ENCODE data around the gene HES1.
"Not testable (repeated sequence)": the region's sequence is repeated elsewhere in the genome, so short reads cannot be mapped to it uniquely, and the experiment has no call there.

The HES1 gene

DNA sequence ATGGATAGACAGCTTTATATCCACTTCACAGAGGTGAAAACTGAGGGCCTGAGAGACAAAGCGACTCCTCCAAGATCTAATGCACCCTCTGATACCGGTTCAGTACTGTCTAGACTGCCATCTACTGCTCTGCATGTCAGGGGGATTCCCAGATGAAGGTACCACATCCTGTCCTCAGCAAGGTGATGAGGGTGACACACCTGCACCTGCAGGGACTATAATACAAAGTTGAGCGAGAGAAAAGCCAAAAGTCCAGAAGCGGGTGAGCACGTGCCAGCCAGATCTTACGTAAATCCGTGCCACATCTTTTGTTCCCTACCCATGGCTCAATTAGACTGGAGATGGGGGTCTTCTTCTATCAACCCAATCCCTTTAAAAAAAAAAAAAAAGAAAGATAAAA is 32.4 kb upstream of the HES1 start:
- DNase-seq, result no peak

DNA sequence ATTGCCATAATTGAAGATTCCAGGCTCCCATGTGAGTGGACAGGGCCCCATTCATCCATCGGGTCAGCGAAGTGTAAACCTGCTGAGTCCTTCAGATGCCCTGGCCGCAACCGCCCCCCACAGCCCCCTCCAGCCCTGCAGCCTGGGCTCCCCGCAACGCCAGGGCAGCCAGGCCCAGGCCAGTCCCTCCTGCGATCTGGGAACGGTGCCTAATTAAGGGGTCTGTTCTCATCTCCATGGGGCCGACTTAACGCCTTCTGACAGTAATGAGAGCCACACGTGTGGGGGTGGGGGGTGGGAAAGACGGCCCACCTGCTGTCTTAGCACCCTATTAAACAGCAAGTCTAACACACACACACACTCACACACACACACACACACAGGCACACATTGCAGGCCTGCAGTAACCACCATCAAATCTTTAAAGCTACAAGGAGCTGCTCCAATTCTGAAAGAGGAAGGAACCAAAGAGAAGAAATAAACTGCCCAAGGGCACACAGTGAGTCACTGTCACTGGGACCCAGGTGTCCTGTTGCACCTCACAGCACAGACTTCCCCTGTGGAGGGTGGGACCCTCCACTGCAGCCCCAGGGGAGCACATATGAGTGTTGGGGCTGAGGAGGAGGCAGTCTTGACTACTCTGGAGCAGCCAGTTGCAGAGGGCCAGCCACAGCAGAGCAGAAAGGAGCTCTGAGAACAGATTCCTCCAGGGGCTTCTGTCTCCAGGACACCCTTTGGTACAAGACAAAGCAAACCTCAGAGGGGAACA is 31.8 kb upstream of the HES1 start:
- DNase-seq, result peak; percentile 12

DNA sequence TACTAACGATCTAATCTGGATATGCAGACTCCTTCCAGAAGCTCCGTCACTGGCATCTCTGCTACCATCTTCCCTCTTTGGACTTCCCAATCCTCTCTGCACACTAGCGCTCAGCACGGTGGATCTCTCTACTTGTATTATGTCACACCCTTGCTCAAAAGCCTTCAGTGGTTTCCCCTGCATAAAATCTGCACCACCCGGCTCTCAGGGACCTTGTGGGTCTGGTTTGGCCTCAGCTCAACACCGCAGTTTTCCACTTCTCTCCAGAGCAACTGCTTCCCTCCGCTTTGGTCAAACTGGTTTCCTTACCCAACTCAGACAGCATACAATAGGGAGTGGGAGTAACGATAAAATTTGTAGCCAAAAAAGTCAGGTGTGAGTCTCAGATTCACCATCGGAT is 30.7 kb upstream of the HES1 start:
- DNase-seq, result no peak

DNA sequence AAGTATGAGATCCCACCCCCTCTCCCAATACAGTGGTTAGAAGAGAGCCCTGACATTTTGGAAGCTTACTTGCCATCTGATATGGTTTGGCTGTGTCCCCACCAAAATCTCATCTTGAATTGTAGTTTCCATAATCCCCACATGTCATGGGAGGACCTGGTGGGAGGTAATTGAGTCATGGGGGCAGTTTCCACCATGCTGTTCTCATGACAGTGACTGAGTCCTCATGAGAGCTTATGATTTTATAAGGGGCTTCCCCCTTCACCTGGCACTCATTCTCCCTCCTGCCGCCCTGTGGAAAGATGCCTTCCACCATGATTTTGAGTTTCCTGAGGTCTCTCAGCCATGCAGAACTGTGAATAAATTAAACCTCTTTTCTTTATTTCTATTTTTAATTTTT is 28.8 kb upstream of the HES1 start:
- DNase-seq, result no peak

DNA sequence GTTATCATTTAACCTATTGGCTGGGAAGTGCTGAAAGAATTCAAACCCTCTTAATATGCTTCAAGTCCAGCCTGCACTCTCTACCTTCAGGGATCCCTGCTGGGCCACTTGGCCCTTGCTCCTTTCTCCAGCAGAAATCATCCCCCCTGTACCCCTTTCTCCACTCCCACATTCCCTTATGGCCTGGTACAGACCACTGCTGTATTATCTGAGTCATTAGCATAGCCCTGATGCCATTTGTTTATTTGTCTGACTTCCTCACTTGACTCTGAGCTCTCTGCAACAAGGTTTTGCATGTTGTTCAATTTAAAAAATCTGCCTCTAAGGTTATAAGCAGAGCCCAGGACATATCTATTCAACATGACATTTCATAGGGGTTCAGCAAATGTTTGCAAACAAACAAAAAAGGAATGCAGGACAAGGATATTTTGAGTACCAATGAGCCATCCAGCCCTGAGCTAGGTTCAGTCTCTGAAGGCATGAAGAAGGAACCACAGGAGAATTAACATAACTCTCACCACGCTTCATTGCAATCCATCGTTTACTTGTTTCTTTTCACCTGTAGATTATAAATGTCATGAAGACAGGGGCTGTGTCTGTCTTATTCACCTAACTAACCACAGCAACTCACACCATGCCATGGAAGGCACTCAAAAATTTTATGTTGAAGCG is 26.6 kb upstream of the HES1 start:
- DNase-seq, result no peak

DNA sequence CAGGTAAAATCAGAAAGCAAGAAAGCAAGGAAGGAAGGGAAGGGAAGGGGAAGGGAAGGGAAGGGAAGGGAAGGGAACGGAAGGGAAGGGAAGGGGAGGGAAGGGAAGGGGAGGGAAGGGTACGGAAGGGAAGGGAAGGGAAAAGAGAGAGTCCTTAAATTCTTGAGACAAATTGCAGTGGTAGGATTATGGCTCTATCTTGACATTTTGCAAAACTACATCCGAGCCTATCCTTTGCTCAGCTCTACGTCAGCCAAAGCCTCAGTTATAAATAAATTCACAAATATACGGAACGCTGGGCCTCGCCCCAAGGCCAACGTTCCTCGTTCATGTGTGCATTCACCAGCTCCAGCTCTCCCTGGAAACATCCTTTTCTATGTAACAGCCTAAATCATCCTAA is 25.5 kb upstream of the HES1 start:
- DNase-seq, result no peak

DNA sequence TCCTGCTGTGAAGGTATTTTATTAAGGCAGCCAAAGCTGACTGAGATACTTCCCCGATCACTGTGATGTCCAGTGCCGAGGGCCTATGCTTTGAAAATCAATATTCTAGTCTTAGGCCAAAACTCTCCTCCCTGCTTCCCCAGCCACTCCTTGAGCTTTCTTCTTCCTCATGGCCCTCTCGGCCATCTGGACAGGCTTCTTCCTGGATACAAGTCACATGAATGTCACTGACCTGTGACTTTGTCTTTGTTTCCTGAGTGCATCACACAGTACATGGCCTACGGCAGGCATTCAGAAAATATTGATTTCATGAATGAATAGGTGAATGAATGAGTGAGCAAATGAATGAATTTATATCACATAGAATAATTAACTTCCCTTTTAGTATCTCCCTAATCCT is 24.6 kb upstream of the HES1 start:
- no peak for DNase-seq

DNA sequence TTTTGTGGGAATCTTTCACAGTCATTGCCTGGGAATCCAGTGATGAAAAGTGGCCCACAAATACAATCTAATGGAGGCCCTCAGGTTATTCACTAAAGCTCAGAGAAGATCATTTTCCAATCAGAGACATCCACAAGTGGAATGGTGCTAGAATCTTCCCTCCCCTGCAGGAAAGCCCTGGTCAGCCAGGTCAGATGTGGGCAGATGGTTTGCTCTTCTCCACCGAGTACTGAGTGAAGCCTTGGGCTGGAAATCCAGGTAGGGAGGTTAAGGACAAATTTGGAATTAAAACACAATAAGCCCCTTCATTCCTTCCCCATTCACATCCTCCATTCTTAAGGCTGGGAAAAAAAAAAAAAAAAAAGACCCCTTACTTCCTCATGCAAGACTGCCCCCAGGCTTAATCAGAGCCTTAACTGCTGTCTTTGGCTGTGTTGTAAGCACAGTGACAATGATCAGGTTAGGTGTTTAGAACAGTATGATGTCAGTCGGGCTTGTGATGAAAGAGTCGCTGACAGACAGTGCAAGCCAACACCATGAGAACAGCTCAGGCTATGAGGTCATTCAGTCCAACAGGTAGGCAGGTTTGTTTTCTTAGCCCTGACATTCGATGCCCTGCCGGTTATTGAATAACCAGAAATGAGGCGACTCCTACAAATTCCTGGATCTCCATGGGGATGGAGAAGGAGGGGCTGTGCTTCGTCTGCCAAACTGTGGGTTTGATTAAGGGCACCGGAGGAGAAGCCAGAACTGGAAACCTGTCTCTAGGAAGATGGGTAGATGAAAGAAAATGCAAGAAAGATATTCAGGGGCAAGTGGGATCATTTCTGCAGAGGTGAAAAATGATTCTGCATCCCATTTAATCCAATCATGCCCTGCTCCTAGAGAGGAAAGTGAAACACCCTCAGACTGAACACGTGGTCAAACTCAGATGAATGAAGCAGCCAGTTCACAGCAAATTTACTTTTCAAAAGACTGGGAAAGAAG is 23.5 kb upstream of the HES1 start:
- DNase-seq, result no peak

DNA sequence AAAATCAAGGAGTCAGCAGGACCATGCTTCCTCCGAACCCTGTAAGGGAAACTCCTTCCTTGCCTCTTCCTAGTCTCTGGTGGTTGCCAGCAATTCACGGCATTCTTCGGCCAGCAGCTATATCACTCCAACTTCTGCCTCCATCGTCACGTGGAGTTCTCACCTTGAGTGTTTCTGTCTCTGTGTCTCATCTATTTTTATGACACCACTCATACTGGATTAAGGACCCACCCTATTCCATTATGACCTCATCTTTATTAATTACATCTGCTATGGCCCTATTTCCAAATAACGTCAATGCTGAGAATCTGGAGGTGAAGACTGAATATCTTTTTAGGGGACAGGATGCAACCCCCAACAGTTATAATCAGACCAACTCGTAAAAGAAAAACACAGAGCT is 21.8 kb upstream of the HES1 start:
- DNase-seq, result no peak

DNA sequence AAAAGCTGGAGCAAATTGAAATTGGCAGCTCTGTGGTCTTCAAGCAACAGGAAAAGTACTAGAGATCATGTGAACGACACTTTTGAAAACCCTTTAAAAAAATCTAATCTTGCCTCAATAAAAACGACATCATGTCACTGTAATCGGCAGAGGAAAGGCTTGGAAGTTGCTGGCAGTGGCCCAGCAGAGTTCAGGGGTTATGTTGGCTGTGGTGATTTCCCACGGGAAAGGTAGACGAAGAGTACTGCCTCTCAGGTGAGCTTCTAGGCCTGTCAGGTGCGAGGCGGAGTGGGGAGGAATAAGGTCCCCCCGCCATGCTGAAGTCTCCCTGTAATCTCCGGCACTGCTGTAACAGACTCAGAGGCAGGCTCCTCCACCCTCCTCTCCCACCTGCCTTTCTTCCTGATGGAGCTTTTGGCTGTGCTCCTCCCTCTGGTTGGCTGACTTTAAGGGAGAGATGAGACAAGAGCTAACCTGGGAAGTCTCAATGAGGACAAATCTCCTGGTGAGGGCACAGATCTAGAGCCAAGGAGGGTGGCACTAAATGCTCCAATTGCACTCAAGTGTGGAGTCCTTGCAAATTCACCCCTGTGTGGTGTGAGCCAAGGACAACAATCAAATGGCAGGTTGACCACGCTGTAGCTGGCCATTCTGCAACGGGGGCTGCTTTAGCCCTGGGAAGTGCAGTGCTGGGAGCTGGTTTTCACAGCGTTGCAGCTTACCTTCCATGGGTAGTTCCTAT is 18.7 kb upstream of the HES1 start:
- no peak for DNase-seq

DNA sequence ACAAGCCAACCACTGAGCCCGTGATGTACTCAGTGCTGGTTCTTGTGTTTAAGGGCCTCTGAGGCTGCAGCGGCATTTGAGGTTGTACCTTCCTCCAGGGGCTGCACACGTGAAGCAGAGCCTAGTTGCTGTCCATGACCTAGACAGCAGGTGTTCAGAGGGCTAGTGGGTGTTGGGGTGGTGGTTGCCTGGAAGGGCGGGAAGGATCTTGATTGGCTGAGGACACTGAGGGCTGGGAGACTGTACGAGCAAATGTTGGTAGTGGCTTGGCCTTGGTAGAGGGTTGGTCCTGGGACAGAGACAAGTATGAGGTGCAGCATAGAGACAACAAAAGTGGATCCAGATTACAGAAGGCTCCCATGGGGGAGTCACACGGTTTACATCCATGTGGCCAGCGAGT is 17.0 kb upstream of the HES1 start:
- DNase-seq, result no peak

DNA sequence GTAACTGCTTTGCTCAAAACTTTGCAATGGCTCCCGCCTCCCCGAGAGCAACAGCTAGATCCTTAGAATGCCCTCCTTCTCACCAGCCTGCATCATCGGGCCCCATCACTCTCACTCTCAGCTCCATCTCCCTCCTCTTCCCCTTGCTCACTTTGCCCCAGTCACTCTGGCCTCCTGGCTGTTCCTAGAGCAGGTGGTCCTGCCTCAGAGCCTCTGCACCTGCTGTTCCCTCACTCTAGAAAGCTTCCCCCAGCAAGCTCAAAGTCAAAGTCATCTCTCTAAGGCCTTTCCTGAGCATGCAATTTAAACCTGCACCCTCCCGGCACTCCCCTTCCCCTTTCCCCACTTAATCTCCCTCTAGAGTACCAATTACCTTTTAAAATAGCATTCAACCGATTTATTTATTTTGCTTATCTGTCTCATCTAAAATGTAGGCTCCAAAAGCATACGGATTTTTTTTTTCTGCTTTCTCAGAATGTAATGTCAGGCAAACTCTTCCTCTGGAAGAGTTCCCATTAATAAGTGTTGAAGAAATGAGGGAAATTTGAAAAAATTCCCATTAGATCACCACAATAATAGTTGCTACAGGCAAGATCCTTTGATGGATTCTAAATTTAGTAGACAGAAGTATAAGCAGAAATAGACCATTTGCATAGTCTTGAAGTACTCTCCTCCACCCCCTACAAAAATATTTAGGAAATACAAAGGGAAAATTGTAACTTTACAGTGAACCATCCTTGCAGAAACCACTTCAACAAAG is 15.9 kb upstream of the HES1 start:
- peak; percentile 6 for DNase-seq

DNA sequence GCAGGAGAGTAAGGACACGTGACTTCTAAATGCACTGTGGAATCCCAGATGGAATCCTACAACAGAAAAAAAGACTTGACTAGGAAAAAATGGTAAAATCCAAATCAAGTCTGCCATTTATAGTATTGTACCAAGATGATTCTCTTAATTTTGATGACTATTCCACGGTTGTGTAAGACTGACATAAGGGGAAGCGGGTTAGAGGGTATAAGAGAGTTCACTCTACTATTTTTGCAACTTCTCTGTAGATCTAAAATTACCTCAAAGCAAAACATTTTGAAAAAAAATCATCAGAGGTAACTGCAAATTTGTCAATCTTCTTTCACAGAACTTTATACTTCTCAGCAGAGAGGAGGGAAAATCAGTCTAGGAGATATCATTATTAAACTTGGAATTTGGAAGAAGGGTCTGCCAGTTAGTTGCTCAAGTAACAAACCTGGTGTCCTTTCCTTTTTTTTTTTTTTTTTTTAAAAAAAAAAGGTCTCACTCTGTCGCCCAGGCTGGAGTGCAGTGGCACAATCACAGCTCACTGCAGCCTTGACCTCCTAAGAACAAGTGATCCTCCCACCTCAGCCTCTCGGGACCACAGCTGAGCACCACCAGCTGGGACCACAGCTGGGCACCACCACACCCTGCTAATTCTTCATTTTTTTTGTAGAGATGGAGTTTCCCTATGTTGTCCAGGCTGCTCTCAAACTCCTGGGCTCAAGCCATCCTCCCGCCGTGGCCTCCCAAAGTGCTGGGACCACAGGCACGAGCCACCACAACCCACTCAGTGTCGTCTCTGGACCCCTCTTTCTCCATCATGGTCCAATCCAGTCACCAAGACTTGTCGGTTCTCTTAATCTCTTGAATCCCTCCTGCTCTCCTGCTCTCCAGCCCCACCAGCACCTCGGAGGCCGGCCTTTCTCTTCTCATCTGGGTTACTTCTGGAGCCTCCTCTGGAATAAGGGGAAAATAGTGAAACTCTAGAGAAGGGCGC is 14.9 kb upstream of the HES1 start:
- DNase-seq, result no peak

DNA sequence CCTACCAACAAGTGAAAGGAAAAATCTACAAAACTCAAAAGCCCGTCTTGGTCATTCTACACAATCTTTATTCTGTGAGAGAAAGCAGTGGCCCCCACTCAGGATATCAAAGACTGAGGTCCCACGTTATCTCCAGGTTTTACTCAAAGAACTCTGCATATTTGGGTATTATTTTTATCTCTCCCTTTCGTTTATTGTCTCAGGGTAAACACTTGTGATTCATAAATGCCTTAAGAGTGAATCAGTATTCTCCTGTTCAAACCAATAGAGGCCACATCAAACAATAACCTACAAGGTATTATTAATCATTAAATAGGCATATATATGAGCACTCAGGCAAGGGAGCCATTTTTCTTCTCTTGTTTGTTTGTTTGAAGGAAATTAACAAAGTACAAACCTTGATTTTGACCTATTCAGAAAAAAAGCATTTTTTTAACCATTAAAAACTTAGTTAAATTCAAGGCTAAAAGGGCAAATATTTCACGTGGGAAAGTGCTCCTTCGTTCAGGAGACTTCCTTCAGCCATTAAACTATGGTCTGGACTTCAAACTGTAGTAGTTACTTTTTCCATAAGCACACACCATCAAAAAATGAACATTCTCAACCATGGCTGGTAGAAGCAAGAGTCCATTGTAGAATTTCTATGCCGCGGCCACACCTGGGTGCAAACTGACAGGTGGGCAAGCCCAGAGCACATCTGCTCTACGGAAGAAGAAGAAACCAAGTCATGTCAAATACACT is 13.9 kb upstream of the HES1 start:
- no peak for DNase-seq

DNA sequence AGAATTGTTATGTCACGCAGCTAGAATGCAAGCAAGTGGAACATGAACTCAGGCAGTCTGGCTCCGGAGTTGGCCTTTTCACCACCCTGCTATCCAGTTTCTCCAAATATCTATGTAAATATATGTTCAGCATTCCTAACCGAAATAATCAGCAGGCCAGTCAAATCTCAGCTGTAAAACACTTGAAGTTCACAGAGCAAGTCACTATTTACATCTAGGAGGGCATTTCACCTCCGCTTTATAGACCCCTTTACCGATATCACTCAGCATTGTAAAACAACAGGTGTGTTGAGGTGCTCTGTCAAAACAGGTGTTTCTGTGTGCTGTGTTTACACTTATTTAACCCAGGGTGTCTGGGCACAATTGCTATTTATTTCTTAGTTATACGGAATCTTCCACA is 12.2 kb upstream of the HES1 start:
- no peak for DNase-seq

DNA sequence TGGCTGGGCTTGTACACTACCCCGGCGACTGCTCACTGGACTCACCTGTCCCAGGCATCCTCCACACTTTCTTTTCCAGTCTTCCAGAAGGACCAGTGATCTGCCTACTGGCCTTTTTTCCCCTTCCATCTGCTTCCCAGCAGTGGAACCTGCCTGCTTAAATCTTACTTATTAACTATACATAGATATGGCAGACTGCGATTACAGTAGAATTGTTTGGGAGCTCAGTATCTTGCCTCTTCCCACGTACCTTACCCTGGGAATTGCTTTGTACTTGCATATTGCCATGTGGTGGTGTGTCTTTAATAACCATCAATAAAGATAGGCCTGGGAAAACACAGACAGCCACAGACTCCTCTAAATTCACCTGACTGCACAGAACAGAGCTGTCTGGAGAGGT is 11.8 kb upstream of the HES1 start:
- DNase-seq, result no peak

DNA sequence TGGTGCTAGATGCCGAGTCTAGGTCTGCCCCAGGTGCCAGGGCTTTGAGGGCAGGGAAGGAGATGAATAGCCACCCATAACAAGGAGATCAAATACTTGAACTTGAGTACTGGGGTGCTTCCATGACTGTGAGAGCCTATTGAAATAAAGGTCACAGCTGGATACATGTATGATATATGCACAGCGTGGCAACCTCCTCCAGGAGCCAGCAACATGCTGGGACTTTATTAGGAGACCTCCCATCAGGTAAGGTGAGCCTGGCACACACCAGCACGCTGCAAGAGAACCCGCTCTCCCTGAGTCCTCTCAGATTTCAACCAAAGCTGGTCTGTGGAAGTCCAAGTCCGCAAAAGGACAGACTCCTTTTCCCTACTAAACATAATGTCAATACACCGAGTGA is 10.5 kb upstream of the HES1 start:
- no peak for DNase-seq

DNA sequence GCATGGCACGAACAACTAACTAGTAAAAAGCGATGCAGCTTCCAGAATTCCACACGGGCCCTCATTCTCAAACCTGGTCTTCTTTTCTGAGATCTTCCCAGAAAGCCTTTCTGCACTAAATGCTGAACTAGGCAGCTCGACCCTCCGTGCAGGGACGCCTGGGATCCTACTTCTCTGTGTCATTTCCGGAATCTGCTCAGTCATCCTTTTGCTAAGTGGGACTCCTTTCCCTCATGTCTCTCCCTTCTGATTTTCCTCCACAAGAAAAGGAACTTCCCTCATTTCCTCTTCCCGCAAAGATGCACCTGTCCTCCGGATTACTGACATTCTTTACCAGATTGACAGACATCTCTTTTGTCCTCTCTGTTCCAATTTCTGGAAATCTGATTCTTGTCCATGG is 9.2 kb upstream of the HES1 start:
- no peak for DNase-seq

DNA sequence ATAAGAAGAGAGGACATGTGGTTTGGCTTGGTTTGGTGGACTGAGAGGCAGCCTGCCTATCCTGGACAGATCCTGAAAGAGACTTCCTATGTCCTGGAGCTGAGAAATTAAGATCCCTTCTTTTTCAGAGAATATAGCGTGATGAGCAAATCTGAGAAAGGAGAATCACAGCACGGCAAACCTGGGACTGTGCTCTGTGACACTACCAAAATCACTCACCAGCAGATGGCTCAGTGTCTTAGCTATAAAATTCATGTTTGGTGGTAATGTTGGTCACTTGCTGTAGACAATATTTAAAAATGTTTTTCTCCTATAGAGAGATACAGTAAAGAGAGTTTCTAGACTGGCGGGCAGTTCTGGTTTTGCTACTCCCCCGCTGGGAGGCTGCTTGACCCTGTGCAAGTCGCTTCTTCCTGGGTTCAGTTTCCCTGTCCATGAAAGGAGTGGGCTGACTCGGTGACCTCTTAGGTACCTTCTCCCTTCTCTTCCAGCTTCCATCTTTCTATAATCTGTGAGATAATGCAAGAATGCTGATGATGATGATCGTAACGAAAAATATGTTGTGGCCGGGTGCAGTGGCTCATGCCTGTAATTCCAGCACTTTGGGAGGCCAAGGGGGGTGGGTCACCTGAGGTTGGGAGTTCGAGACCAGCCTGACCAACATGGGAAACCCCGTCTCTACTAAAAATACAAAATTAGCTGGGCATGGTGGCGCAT is 7.6 kb upstream of the HES1 start:
- no peak for DNase-seq

DNA sequence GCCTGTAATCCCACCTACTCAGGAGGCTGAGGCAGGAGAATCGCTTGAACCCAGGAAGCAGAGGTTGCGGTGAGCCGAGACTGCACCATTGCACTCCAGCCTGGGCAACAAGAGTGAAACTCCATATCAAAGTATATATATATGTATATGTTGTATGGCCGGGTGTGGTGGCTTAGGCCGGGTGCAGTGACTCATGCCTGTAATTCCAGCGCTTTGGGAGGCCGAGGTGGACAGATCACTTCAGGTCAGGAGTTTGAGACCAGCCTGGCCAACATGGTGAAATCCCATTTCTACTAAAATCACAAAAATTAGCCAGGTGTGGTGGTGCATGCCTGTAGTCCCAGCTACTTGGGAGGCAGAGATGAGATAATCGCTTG is 7.0 kb upstream of the HES1 start:
- not testable (repeated sequence) for DNase-seq

All from NCI-H2227 treated with DMSO at 0.1 percent for 48 hours (cell line).